Smooth muscle cell of the brain vasculature (primary cell): Measurements from ENCODE around the gene TIMD4.
"Not testable (repeated sequence)": the region's sequence is repeated elsewhere in the genome, so short reads cannot be mapped to it uniquely, and the experiment has no call there.

ENCODE experiments used
- DNase-seq: peaks from one replicate; pipeline ENCODE4 v3.0.0-alpha.2; 2012; ENCODE audit warnings: low read depth, low spot score

The TIMD4 gene

GRCh38 chr5:156963125-156963524 lies at the start of gene TIMD4:
Gene TIMD4, minus strand, starts transcription at chr5:156963226. Its CDS starts 28 bp downstream, at chr5:156963198.
- DNase-seq = no peak

GRCh38 chr5:157006262-157006661 lies 43.2 kb upstream of the TIMD4 start:
- no peak for DNase-seq

GRCh38 chr5:157004893-157005551 lies 42.0 kb upstream of the TIMD4 start:
- no peak for DNase-seq

- DNase-seq = no peak
These were observed 28.7 kb upstream of the TIMD4 start for GRCh38 chr5:156991714-156992113.

- no peak for DNase-seq
These were observed 21.0 kb upstream of the TIMD4 start for GRCh38 chr5:156984064-156984463.

GRCh38 chr5:156981481-156981880 lies 18.5 kb upstream of the TIMD4 start:
- no peak for DNase-seq

GRCh38 chr5:156974328-156974727 lies 11.3 kb upstream of the TIMD4 start:
- no peak for DNase-seq

- DNase-seq = no peak
These were observed 9.0 kb upstream of the TIMD4 start for GRCh38 chr5:156971848-156972525.

GRCh38 chr5:156971415-156971814 lies 8.4 kb upstream of the TIMD4 start:
- no peak for DNase-seq

- DNase-seq = not testable (repeated sequence)
These were observed 4.4 kb upstream of the TIMD4 start for GRCh38 chr5:156967386-156967785.

GRCh38 chr5:156956321-156956720 lies 6.7 kb downstream of the TIMD4 start:
- no peak for DNase-seq

GRCh38 chr5:156951359-156951758 lies 11.7 kb downstream of the TIMD4 start:
- no peak for DNase-seq

- DNase-seq = no peak
These were observed 12.3 kb downstream of the TIMD4 start for GRCh38 chr5:156950716-156951115.

- DNase-seq = no peak
These were observed 13.6 kb downstream of the TIMD4 start for GRCh38 chr5:156949424-156949823.

GRCh38 chr5:156947925-156948324 lies 15.1 kb downstream of the TIMD4 start:
- DNase-seq = no peak

GRCh38 chr5:156942064-156942463 lies 21.0 kb downstream of the TIMD4 start:
- DNase-seq = no peak

- DNase-seq = not testable (repeated sequence)
These were observed 22.6 kb downstream of the TIMD4 start for GRCh38 chr5:156940462-156940861.

- DNase-seq = no peak
These were observed 26.1 kb downstream of the TIMD4 start for GRCh38 chr5:156936972-156937371.

GRCh38 chr5:156934450-156935211 lies 28.4 kb downstream of the TIMD4 start:
- DNase-seq = no peak

- DNase-seq = no peak
These were observed 33.6 kb downstream of the TIMD4 start for GRCh38 chr5:156929366-156929948.

GRCh38 chr5:156927545-156927944 lies 35.5 kb downstream of the TIMD4 start:
- no peak for DNase-seq

GRCh38 chr5:156925767-156926166 lies 37.3 kb downstream of the TIMD4 start:
- not testable (repeated sequence) for DNase-seq
